HCT116 (cell line): ENCODE data around the gene FLVCR2. TPM values are rescaled to one million over a fixed set of nuclear protein-coding genes. Genes with fewer than 3 reads are reported as not detected.

Source experiments
- ATAC-seq: fragments of 200-7000 bp; cut with Tn5 transposase; 2 replicates; pipeline ENCODE4 v1.9.1; 2020; ENCODE audit warnings: mild to moderate bottlenecking, moderate library complexity
- BruUV-seq: library from RNA; stranded (reverse); fragments of 400-500 nt; replicated peaks from 2 replicates; lab custom pipeline; 2021; lab: Mats Ljungman, UMichigan
- CTCF ChIA-PET: fragments of 300-600 bp; sonication (Branson Sonifier 250); formaldehyde crosslinking; loops from one replicate; lab custom pipeline; 2021; ENCODE audit warnings: antibody characterized with exemption; lab: Charles Lee
- POLR2A ChIA-PET: fragments of 300-600, 350-600 bp; sonication (Branson Sonifier 250); formaldehyde crosslinking; loops from one replicate; lab custom pipeline; 2021; ENCODE audit warnings: antibody characterized with exemption; lab: Charles Lee
- RAD21 ChIA-PET, 2 experiments: fragments of 300-600 bp; sonication (Branson Sonifier 250); formaldehyde crosslinking; loops; one replicate each; lab custom pipeline; 2023; ENCODE audit warnings: low total read pairs in 2 of 2; ENCODE audit not compliant: uncharacterized antibody in 2 of 2, unreplicated experiment in 2 of 2, low non-redundant PET in 1 of 2; lab: Charles Lee
- DNase-seq: peaks from one replicate; pipeline ENCODE4 v3.0.0-alpha.2; 2010; ENCODE audit warnings: low read depth, low spot score
- H2AFZ ChIP-seq: fragments of 200-600 bp; shearing (Covaris generic), sonication (generic); 2 replicates; pipeline ENCODE4 v1.6.1; 2017; ENCODE audit warnings: low read depth, mixed run types, mixed read lengths, antibody characterized with exemption, low read length; ENCODE audit not compliant: poor library complexity, severe bottlenecking
- H3K27ac ChIP-seq: 2 replicates; pipeline ENCODE4 v1.5.1; 2012; ENCODE audit warnings: low read depth, low read length
- H3K27me3 ChIP-seq: fragments of 200-600 bp; sonication (generic); 2 replicates; pipeline ENCODE4 v1.6.1; 2016; ENCODE audit warnings: mixed run types, low read length, mixed read lengths; ENCODE audit not compliant: insufficient read depth
- H3K36me3 ChIP-seq, 2 experiments: fragments of 200-500 bp in 1 of 2; fragments of 200-600 bp in 1 of 2; sonication (Bioruptor generic) in 1 of 2; sonication (generic) in 1 of 2; 2 replicates each; pipeline versions ENCODE4 v1.5.1 to v1.6.1; 2014 to 2016; ENCODE audit warnings: low read length in 2 of 2, inconsistent platforms in 1 of 2, mixed read lengths in 1 of 2, mixed run types in 1 of 2; ENCODE audit not compliant: insufficient read depth in 2 of 2, control insufficient read depth in 1 of 2
- H3K4me1 ChIP-seq, 2 experiments: fragments of 200-600 bp in 1 of 2; sonication (generic) in 1 of 2; 2 replicates each; pipeline versions ENCODE4 v1.5.1 to v1.6.1; 2012 to 2017; ENCODE audit warnings: low read length in 2 of 2, inconsistent platforms in 1 of 2, mild to moderate bottlenecking in 1 of 2, mixed read lengths in 1 of 2, mixed run types in 1 of 2, moderate library complexity in 1 of 2; ENCODE audit not compliant: insufficient read depth in 2 of 2, control insufficient read depth in 1 of 2
- H3K4me2 ChIP-seq: fragments of 200-600 bp; sonication (generic); 2 replicates; pipeline ENCODE4 v1.6.1; 2017; ENCODE audit warnings: mixed run types, low read length, mixed read lengths
- H3K4me3 ChIP-seq, 2 experiments: fragments of 200-600 bp in 1 of 2; sonication (generic) in 1 of 2; replicated peaks in 1 of 2; 2 replicates each; pipeline ENCODE4 v1.5.1; 2011 to 2016; ENCODE audit warnings: low read length in 2 of 2, control low read depth in 1 of 2, low read depth in 1 of 2, mild to moderate bottlenecking in 1 of 2, mixed read lengths in 1 of 2, mixed run types in 1 of 2
- H3K79me2 ChIP-seq: fragments of 200-600 bp; sonication (generic); 2 replicates; pipeline ENCODE4 v1.6.1; 2017; ENCODE audit warnings: mild to moderate bottlenecking, mixed run types, low read length, moderate library complexity, mixed read lengths; ENCODE audit not compliant: insufficient read depth
- H3K9ac ChIP-seq: fragments of 200-600 bp; sonication (generic); 2 replicates; pipeline ENCODE4 v1.6.1; 2016; ENCODE audit warnings: low read length, mixed read lengths
- H3K9me2 ChIP-seq: fragments of 200-600 bp; sonication (generic), shearing (Covaris generic); 2 replicates; pipeline ENCODE4 v1.6.1; 2017; ENCODE audit warnings: mixed run types, mild to moderate bottlenecking, moderate library complexity; ENCODE audit not compliant: insufficient read depth
- H3K9me3 ChIP-seq, 2 experiments: fragments of 200-500 bp in 1 of 2; fragments of 200-600 bp in 1 of 2; sonication (Bioruptor generic) in 1 of 2; sonication (generic) in 1 of 2; 2 replicates each; pipeline ENCODE4 v1.6.1; 2014 to 2017; ENCODE audit warnings: low read length in 2 of 2, mixed read lengths in 2 of 2, inconsistent platforms in 1 of 2, low read depth in 1 of 2, mild to moderate bottlenecking in 1 of 2, mixed run types in 1 of 2, moderate library complexity in 1 of 2; ENCODE audit not compliant: control insufficient read depth in 1 of 2, insufficient read depth in 1 of 2
- H4K20me1 ChIP-seq: fragments of 200-600 bp; sonication (generic), shearing (Covaris generic); 2 replicates; pipeline ENCODE4 v1.6.1; 2017; ENCODE audit warnings: mixed run types, mild to moderate bottlenecking, moderate library complexity; ENCODE audit not compliant: insufficient read depth
- CBX3 ChIP-seq: IDR thresholded peaks from 2 replicates; pipeline ENCODE4 v1.6.1; 2012; ENCODE audit warnings: low read depth
- CEBPB ChIP-seq: IDR thresholded peaks from 2 replicates; pipeline ENCODE4 v1.6.1; 2012; ENCODE audit warnings: low read depth
- EGR1 ChIP-seq: IDR thresholded peaks from 2 replicates; pipeline ENCODE4 v1.6.1; 2012; ENCODE audit warnings: low read depth
- ELF1 ChIP-seq: IDR thresholded peaks from 2 replicates; pipeline ENCODE4 v1.6.1; 2012; ENCODE audit warnings: low read depth, borderline replicate concordance
- EZH2 ChIP-seq: fragments of 200-600 bp; sonication (generic); IDR thresholded peaks from 2 replicates; pipeline ENCODE4 v1.6.1; 2017; ENCODE audit warnings: antibody characterized with exemption, mixed run types
- POLR2AphosphoS5 ChIP-seq: IDR thresholded peaks from 2 replicates; pipeline ENCODE4 v1.6.1; 2011; ENCODE audit warnings: mild to moderate bottlenecking, low read depth, low read length, moderate library complexity
- SIN3A ChIP-seq: IDR thresholded peaks from 2 replicates; pipeline ENCODE4 v1.6.1; 2012; ENCODE audit warnings: low read depth
- SP1 ChIP-seq: IDR thresholded peaks from 2 replicates; pipeline ENCODE4 v1.6.1; 2012; ENCODE audit warnings: low read depth
- SRF ChIP-seq: IDR thresholded peaks from 2 replicates; pipeline ENCODE4 v1.6.1; 2012; ENCODE audit warnings: low read depth
- TCF7L2 ChIP-seq: IDR thresholded peaks from 2 replicates; pipeline ENCODE4 v1.7.0; 2011; ENCODE audit warnings: borderline replicate concordance, inconsistent platforms; ENCODE audit not compliant: insufficient read depth, insufficient read length; ENCODE audit errors: extremely low read depth
- YY1 ChIP-seq: IDR thresholded peaks from 2 replicates; pipeline ENCODE4 v1.6.1; 2011; ENCODE audit warnings: low read length, low read depth, moderate library complexity, mild to moderate bottlenecking; ENCODE audit not compliant: insufficient replicate concordance; ENCODE audit errors: extremely low read depth
- ZFX ChIP-seq: fragments of 450-650 bp; IDR thresholded peaks from 2 replicates; pipeline ENCODE4 v1.6.1; 2017
- intact Hi-C: fragments of 100-400 bp; cut with micrococcal nuclease; formaldehyde crosslinking; loops from 2 replicates; pipeline ENCODE4 v1.10.0; 2022
- total RNA-seq: library from RNA; stranded (reverse); gene quantifications from one replicate; pipeline ENCODE4 v1.2.1, GENCODE V29; 2021; ENCODE audit not compliant: unreplicated experiment
- TF ChIP-seq, protein P1 (sequence below): IDR thresholded peaks from 2 replicates; pipeline ENCODE4 v1.6.1; 2011; ENCODE audit warnings: mild to moderate bottlenecking, low read length, moderate library complexity; ENCODE audit not compliant: insufficient replicate concordance; ENCODE audit errors: extremely low read depth
- TF ChIP-seq, protein P2 (sequence below), 3 experiments: fragments of 200-600 bp in 1 of 3; sonication (generic) in 1 of 3; IDR thresholded peaks in 2 of 3; conservative IDR thresholded peaks in 1 of 3; 2 replicates each; pipeline ENCODE4 v1.5.1; 2012 to 2017; ENCODE audit warnings: low read depth in 2 of 3, low read length in 2 of 3, antibody characterized with exemption in 1 of 3, borderline replicate concordance in 1 of 3, control low read depth in 1 of 3, mild to moderate bottlenecking in 1 of 3, mixed read lengths in 1 of 3, mixed run types in 1 of 3, moderate library complexity in 1 of 3; ENCODE audit not compliant: insufficient read depth in 1 of 3
- TF ChIP-seq, protein P3 (sequence below): IDR thresholded peaks from 2 replicates; pipeline ENCODE4 v1.6.1; 2012
- TF ChIP-seq, protein P4 (sequence below): IDR thresholded peaks from 2 replicates; pipeline ENCODE4 v1.6.1; 2012
- TF ChIP-seq, protein P5 (sequence below): IDR thresholded peaks from 2 replicates; pipeline ENCODE4 v1.6.1; 2012; ENCODE audit warnings: low read depth

The FLVCR2 gene
- total RNA-seq, 1 experiment from 2014 or later = 0.84 TPM

DNA sequence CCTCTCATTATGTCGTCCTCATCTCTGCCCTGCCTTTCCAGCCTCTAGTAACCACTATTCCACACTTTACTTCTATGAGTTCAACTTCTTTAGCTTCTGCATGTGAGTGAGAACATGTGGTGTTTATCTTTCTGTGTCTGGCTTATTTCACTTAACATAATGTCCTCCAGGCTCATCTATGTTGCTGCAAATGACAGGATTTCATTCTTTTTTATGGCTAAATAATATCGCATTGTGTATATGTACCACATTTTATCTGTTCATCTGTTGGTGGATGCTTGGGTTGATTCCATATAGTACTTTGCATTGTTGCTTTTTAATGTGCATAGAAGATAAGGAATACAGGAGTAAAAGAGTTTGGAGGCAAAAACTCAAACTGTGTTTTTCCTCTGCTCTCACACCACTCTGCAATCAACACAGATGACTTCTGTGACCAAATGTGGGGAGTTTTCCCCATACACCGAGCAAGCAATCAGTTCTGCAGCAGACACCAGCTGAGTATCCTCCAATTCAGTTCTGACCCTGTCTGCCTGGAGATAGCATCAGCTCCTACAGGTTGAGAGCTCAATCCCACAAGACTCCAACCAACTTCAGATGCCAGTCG, 24.6 kb upstream of the FLVCR2 start:
- DNase-seq (no peak), ATAC-seq (no peak)
- ChIA-PET CTCF (no interaction called here), POLR2A (no interaction called here), RAD21 (no interaction called here)
- H3K4me2 ChIP-seq = no peak overlapping the region
- no peak overlapping the region for H3K4me3 ChIP-seq
- no peaks in the 10 kb centered on the region for H3K27me3 ChIP-seq
- BruUV-seq = no TSS peak
- H3K27ac ChIP-seq = no peak overlapping the region
- H3K4me1 ChIP-seq = peaks cover 4 to 9% of the 10 kb centered on the region in 2 experiments; a peak in 2 of 4 replicates
- no peaks in the 10 kb centered on the region for H3K79me2 ChIP-seq
- no peak overlapping the region for H2AFZ ChIP-seq
- no peak overlapping the region for H3K9ac ChIP-seq
- intact Hi-C loops = no loop called here
- no peaks in the 10 kb centered on the region for H3K9me2 ChIP-seq
- H3K9me3 ChIP-seq = no peaks in the 10 kb centered on the region; a peak in 1 of 4 replicates
- H3K36me3 ChIP-seq = no peaks in the 10 kb centered on the region
- H4K20me1 ChIP-seq = no peaks in the 10 kb centered on the region
- no peak for TF ChIP-seq POLR2AphosphoS5
- no peak for TF ChIP-seq CBX3
- TF ChIP-seq, protein P1, sequence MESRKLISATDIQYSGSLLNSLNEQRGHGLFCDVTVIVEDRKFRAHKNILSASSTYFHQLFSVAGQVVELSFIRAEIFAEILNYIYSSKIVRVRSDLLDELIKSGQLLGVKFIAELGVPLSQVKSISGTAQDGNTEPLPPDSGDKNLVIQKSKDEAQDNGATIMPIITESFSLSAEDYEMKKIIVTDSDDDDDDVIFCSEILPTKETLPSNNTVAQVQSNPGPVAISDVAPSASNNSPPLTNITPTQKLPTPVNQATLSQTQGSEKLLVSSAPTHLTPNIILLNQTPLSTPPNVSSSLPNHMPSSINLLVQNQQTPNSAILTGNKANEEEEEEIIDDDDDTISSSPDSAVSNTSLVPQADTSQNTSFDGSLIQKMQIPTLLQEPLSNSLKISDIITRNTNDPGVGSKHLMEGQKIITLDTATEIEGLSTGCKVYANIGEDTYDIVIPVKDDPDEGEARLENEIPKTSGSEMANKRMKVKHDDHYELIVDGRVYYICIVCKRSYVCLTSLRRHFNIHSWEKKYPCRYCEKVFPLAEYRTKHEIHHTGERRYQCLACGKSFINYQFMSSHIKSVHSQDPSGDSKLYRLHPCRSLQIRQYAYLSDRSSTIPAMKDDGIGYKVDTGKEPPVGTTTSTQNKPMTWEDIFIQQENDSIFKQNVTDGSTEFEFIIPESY = no peak
- no peak for TF ChIP-seq TCF7L2
- no peak for TF ChIP-seq SRF
- TF ChIP-seq EZH2 = no peak
- TF ChIP-seq, protein P2, sequence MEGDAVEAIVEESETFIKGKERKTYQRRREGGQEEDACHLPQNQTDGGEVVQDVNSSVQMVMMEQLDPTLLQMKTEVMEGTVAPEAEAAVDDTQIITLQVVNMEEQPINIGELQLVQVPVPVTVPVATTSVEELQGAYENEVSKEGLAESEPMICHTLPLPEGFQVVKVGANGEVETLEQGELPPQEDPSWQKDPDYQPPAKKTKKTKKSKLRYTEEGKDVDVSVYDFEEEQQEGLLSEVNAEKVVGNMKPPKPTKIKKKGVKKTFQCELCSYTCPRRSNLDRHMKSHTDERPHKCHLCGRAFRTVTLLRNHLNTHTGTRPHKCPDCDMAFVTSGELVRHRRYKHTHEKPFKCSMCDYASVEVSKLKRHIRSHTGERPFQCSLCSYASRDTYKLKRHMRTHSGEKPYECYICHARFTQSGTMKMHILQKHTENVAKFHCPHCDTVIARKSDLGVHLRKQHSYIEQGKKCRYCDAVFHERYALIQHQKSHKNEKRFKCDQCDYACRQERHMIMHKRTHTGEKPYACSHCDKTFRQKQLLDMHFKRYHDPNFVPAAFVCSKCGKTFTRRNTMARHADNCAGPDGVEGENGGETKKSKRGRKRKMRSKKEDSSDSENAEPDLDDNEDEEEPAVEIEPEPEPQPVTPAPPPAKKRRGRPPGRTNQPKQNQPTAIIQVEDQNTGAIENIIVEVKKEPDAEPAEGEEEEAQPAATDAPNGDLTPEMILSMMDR (IDR thresholded peaks at IDR 0.05 in 2 of 3, conservative IDR thresholded peaks at IDR 0.05 in 1 of 3; ENCODE audit: borderline replicate concordance in 1 of 3, insufficient read depth in 1 of 3, low read depth in 2 of 3, low read length in 2 of 3) = no peak
- TF ChIP-seq CEBPB = no peak
- no peak for TF ChIP-seq YY1
- TF ChIP-seq ELF1 = no peak
- TF ChIP-seq SP1 = no peak
- TF ChIP-seq, protein P3, sequence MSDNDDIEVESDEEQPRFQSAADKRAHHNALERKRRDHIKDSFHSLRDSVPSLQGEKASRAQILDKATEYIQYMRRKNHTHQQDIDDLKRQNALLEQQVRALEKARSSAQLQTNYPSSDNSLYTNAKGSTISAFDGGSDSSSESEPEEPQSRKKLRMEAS = no peak
- no peak for TF ChIP-seq ZFX
- no peak for TF ChIP-seq SIN3A
- no peak for TF ChIP-seq EGR1
- TF ChIP-seq, protein P4, sequence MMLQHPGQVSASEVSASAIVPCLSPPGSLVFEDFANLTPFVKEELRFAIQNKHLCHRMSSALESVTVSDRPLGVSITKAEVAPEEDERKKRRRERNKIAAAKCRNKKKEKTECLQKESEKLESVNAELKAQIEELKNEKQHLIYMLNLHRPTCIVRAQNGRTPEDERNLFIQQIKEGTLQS = no peak
- TF ChIP-seq, protein P5, sequence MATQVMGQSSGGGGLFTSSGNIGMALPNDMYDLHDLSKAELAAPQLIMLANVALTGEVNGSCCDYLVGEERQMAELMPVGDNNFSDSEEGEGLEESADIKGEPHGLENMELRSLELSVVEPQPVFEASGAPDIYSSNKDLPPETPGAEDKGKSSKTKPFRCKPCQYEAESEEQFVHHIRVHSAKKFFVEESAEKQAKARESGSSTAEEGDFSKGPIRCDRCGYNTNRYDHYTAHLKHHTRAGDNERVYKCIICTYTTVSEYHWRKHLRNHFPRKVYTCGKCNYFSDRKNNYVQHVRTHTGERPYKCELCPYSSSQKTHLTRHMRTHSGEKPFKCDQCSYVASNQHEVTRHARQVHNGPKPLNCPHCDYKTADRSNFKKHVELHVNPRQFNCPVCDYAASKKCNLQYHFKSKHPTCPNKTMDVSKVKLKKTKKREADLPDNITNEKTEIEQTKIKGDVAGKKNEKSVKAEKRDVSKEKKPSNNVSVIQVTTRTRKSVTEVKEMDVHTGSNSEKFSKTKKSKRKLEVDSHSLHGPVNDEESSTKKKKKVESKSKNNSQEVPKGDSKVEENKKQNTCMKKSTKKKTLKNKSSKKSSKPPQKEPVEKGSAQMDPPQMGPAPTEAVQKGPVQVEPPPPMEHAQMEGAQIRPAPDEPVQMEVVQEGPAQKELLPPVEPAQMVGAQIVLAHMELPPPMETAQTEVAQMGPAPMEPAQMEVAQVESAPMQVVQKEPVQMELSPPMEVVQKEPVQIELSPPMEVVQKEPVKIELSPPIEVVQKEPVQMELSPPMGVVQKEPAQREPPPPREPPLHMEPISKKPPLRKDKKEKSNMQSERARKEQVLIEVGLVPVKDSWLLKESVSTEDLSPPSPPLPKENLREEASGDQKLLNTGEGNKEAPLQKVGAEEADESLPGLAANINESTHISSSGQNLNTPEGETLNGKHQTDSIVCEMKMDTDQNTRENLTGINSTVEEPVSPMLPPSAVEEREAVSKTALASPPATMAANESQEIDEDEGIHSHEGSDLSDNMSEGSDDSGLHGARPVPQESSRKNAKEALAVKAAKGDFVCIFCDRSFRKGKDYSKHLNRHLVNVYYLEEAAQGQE = no peak
- TF ChIP-seq, all 23 proteins: peak for 0
